BLaER1 treated with 17β-estradiol and CSF1 and Interleukin-3, amounts not matched to agents 10 nM and 100 nM (cell line): ENCODE data around the gene TMEM244.
"Not testable (repeated sequence)": the region's sequence is repeated elsewhere in the genome, so short reads cannot be mapped to it uniquely, and the experiment has no call there.

ENCODE experiments used
- H3K27ac ChIP-seq, 11 experiments: shearing (Covaris generic); formaldehyde crosslinking; 2 replicates each; pipeline ENCODE4 v1.8.1; 2022
- H3K27me3 ChIP-seq, 11 experiments: shearing (Covaris generic); formaldehyde crosslinking; 2 replicates each; pipeline ENCODE4 v1.8.1; 2022
- H3K36me3 ChIP-seq, 11 experiments: shearing (Covaris generic); formaldehyde crosslinking; 2 replicates each; pipeline ENCODE4 v1.8.1; 2022
- H3K4me1 ChIP-seq, 10 experiments: shearing (Covaris generic); formaldehyde crosslinking; 2 replicates each; pipeline ENCODE4 v1.8.1; 2022
- H3K4me2 ChIP-seq, 11 experiments: shearing (Covaris generic); formaldehyde crosslinking; 2 replicates each; pipeline ENCODE4 v1.8.1; 2022
- H3K4me3 ChIP-seq, 10 experiments: shearing (Covaris generic); formaldehyde crosslinking; 2 replicates each; pipeline ENCODE4 v1.8.1; 2022
- H3K9ac ChIP-seq, 11 experiments: shearing (Covaris generic); formaldehyde crosslinking; 2 replicates each; pipeline ENCODE4 v1.8.1; 2022
- H3K9me3 ChIP-seq, 11 experiments: shearing (Covaris generic); formaldehyde crosslinking; replicated peaks in 1 of 11; 2 replicates each; pipeline ENCODE4 v1.8.1; 2022
- H4K20me1 ChIP-seq, 11 experiments: shearing (Covaris generic); formaldehyde crosslinking; 2 replicates each; pipeline ENCODE4 v1.8.1; 2022
- Cebpa-rat ChIP-seq, 11 experiments: shearing (Covaris generic); IDR thresholded peaks; 2 replicates each; pipeline ENCODE4 v1.8.1; 2022

The TMEM244 gene

DNA sequence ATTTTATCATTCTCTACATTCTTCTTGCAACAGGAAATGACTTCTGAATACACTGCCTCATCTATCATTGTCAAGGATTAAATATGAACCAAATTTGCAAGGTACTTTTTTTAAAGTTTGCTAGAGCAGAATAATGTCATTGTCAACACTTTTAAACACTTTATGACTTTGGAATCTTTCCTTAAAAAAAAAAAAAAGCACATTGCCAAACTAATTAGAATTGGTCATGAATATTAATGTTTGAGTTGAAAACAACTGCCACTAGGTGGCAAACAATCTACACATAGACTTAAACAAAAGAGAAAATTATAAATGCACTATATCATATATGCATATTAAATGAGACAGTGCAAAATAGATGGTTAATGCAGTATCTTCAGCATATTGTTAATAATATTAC, 32.5 kb upstream of the TMEM244 start:
- Histone ChIP-seq H3K4me1 (peaks cover 0 to 38% (median 4%) of the 10 kb centered on the region in 10 experiments; a peak in 8 of 20 replicates), H3K9me3 (no peaks in the 10 kb centered on the region), H3K4me3 (no peak overlapping the region), H3K9ac (no peak overlapping the region), H3K36me3 (no peaks in the 10 kb centered on the region), H3K4me2 (no peak overlapping the region), H3K27ac (no peak overlapping the region), H3K27me3 (no peaks in the 10 kb centered on the region), H4K20me1 (no peaks in the 10 kb centered on the region)
- no peak for TF ChIP-seq Cebpa-rat (IDR thresholded peaks at IDR 0.05)

- H3K36me3 ChIP-seq, result no peaks in the 10 kb centered on the region
- H3K9ac ChIP-seq, result no peak overlapping the region
- H3K4me1 ChIP-seq, result peaks cover 0 to 34% (median 4%) of the 10 kb centered on the region in 10 experiments; a peak in 8 of 20 replicates
- H4K20me1 ChIP-seq, result no peaks in the 10 kb centered on the region
- H3K4me2 ChIP-seq, result peak overlapping the region in 3 of 11 experiments; percentile 14 to 33 (median 27); a peak in 4 of 22 replicates
- no peaks in the 10 kb centered on the region for H3K9me3 ChIP-seq
- H3K27ac ChIP-seq, result no peak overlapping the region
- no peak overlapping the region for H3K4me3 ChIP-seq
- H3K27me3 ChIP-seq, result no peaks in the 10 kb centered on the region
- no peak for TF ChIP-seq Cebpa-rat (IDR thresholded peaks at IDR 0.05)
Measured at GRCh38 chr6:129890701-129891100, 29.6 kb upstream of the TMEM244 start.

DNA sequence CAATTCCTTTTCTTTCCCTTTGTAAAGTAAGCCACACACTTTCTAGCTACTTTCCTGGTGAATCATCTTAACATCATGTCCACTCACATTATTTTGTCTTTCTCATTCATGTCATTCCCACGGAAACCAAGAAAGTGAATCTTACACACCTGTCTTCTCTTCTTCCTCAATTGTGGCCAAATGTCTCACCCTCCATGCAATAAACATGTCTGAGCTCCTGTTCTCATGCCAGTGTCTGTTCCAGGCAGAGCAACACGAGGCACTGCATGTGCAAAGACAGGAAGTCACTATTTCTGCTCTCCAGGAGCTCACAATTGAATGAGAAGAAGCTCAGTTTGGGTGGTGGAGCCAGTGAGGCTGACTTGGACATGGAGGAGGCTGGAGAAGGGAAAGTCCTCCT, 29.0 kb upstream of the TMEM244 start:
- H3K4me3 ChIP-seq, result no peak overlapping the region

DNA sequence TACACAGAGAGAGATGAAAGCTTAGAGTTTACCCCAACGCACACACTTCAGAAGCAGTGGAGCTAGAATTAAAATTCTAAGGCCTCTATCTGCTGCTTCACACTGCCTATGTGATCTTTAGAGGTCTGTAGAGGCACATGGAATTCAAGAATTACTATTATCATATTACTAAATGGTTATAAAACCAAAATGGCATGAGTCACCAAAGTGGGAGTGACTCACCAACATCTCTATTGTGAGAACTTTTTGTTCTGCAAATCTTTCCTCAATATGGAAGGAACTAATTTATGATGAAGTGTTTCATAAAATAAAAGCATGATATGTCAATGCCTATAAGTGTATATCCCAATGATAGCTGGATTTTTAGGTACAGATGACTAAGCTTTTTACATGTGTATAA, 28.5 kb upstream of the TMEM244 start:
- H3K4me3 ChIP-seq, result no peak overlapping the region
- H4K20me1 ChIP-seq, result no peaks in the 10 kb centered on the region
- peak overlapping the region in 3 of 11 experiments; percentile 18 to 28 (median 22); a peak in 2 of 22 replicates for H3K4me2 ChIP-seq
- H3K9ac ChIP-seq, result no peak overlapping the region
- H3K36me3 ChIP-seq, result no peaks in the 10 kb centered on the region
- no peaks in the 10 kb centered on the region for H3K27me3 ChIP-seq
- no peaks in the 10 kb centered on the region for H3K9me3 ChIP-seq
- no peak for TF ChIP-seq Cebpa-rat (IDR thresholded peaks at IDR 0.05)
- H3K4me1 ChIP-seq, result peaks cover 0 to 23% (median under 1%) of the 10 kb centered on the region in 10 experiments; a peak in 8 of 20 replicates
- H3K27ac ChIP-seq, result no peak overlapping the region

More for the DNA sequence above, 29.0 kb upstream of the TMEM244 start:
- Histone ChIP-seq H3K9ac (no peak overlapping the region), H3K4me1 (peaks cover 0 to 28% (median 3%) of the 10 kb centered on the region in 10 experiments; a peak in 8 of 20 replicates), H3K4me2 (peak overlapping the region in 3 of 11 experiments; percentile 14 to 33 (median 27); a peak in 3 of 22 replicates), H3K36me3 (no peaks in the 10 kb centered on the region), H3K27ac (0 out of 22 replicates have a peak overlapping the region, but pooled peaks of 1 of the 11 experiments have one; percentile 22), H4K20me1 (no peaks in the 10 kb centered on the region), H3K27me3 (no peaks in the 10 kb centered on the region), H3K9me3 (no peaks in the 10 kb centered on the region)
- no peak for TF ChIP-seq Cebpa-rat (IDR thresholded peaks at IDR 0.05)

DNA sequence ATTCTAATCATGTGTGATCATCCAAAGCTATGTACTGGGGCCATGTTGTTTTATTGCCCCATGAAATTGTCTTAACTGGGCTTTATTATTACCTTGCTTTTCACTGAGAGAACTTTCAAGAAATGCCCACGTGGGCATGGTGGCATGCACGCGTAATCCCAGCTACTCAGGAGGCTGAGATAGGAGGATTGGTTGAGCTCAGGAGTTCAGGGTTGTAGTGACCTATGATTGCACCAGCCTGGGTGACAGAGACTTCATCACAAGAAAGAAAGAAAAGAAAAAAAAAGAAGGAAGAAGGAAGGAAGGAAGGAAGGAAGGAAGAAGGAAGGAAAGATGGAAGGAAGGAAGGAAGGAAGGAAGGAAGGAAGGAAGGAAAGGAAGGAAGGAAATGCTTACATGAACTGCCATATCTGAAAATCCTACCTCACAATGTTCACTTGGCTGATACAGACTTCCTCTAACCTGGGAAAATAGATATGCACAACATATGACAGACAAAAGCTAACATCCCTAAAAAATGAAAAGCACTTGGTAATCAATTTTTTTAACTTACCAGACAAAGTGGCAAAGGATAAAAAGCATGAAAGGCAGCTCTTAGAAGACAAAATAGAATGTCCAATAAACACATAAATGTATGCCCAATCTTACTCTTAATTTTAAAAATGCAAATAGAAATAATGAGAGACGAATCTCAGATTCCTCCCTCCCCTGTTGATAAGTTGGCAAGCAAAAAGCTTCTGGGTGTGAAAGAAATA, 25.5 kb upstream of the TMEM244 start:
- Histone ChIP-seq H3K9me3 (no peaks in the 10 kb centered on the region), H3K4me1 (peaks cover 0 to 20% (median 0%) of the 10 kb centered on the region in 10 experiments; a peak in 8 of 20 replicates), H3K36me3 (no peaks in the 10 kb centered on the region), H3K4me2 (no peak overlapping the region), H3K27ac (no peak overlapping the region), H3K9ac (no peak overlapping the region), H4K20me1 (no peaks in the 10 kb centered on the region), H3K4me3 (no peak overlapping the region), H3K27me3 (no peaks in the 10 kb centered on the region)
- no peak for TF ChIP-seq Cebpa-rat (IDR thresholded peaks at IDR 0.05)

DNA sequence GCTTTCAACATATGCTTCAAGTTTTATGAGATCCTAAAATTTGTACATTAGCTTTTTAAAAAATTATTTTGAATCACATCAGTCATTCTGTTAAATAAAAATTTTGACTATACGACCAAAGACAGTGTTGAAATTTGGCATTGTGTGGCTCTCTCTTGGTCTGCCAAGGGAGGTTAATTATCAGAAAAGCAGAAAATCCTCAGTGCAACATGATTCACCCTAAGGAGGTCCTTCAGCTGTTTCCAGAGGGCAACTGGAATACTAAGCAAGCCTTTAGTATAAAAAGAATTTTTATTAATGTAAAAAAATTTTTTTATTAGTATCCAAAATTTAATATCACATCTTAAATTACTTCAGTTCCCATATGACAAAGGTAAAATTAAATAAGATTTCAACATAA, 23.1 kb upstream of the TMEM244 start:
- no peaks in the 10 kb centered on the region for H3K27me3 ChIP-seq
- no peak overlapping the region for H3K4me3 ChIP-seq
- peaks cover 0 to under 1% (median 0%) of the 10 kb centered on the region in 11 experiments; a peak in 1 of 22 replicates for H3K9me3 ChIP-seq
- H3K9ac ChIP-seq, result no peak overlapping the region
- H4K20me1 ChIP-seq, result no peaks in the 10 kb centered on the region
- H3K4me1 ChIP-seq, result peaks cover 0 to 6% (median 0%) of the 10 kb centered on the region in 10 experiments; a peak in 4 of 20 replicates
- H3K36me3 ChIP-seq, result no peaks in the 10 kb centered on the region
- no peak overlapping the region for H3K27ac ChIP-seq
- no peak overlapping the region for H3K4me2 ChIP-seq
- TF ChIP-seq Cebpa-rat (IDR thresholded peaks at IDR 0.05), result no peak

DNA sequence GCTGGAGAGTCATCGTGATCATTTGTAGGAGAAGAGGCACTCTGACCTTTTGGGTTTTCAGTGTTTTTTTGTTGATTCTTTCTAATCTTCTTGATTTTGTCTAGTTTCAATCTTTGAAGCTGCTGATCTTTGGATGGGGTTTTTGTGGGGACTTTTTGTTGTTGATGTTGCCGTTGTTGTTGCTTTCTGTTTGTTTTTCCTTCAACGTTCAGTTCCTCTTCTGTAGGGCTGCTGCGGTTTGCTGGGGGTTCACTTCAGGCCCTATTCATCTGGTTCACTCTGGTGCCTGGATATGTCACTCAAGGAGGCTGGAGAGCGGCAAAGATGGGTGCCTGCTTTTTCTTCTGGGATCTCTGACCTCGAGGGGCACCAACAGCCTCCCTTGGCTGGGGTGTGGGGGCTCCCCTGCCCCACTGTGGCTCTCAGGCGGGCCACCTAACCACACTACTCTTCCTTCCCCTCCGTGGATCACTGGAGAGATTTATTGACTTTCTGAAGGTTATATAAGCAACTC, 21.5 kb upstream of the TMEM244 start:
- peaks cover 0 to 8% (median 0%) of the 10 kb centered on the region in 10 experiments; a peak in 2 of 20 replicates for H3K4me1 ChIP-seq
- H3K36me3 ChIP-seq, result no peaks in the 10 kb centered on the region
- no peak for TF ChIP-seq Cebpa-rat (IDR thresholded peaks at IDR 0.05)
- peak overlapping the region in 2 of 11 experiments; percentile 33 to 53; a peak in 2 of 22 replicates for H3K27ac ChIP-seq
- H4K20me1 ChIP-seq, result no peaks in the 10 kb centered on the region
- no peaks in the 10 kb centered on the region for H3K27me3 ChIP-seq
- peaks cover 6 to 15% (median 10%) of the 10 kb centered on the region in 11 experiments; a peak in 17 of 22 replicates for H3K9me3 ChIP-seq
- no peak overlapping the region for H3K9ac ChIP-seq
- no peak overlapping the region for H3K4me3 ChIP-seq
- peak overlapping the region in 2 of 11 experiments; percentile 49 to 65; a peak in 5 of 22 replicates for H3K4me2 ChIP-seq

DNA sequence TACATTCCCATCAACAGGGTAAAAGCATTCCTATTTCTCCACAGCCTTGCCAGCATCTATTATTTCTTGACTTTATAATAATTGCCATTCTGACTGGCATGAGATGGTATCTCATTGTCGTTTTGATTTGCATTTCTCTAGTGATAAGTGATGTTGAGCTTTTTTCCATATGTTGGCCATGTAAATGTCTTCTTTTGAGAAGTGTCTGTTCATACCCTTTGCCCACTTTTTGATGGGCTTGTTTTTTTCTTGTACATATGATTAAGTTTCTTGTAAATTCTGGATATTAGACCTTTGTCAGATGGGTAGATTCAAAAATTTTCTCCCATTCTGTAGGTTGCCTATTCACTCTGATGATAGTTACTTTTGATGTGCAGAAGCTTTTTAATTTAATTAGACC, 16.8 kb upstream of the TMEM244 start:
- not testable (repeated sequence) for H3K36me3 ChIP-seq, H3K9ac ChIP-seq

More for the DNA sequence above, 16.8 kb upstream of the TMEM244 start:
- H3K4me1 ChIP-seq, result peaks cover 7 to 27% (median 12%) of the 10 kb centered on the region in 10 experiments; a peak in 17 of 20 replicates
- H3K27ac ChIP-seq, H4K20me1 ChIP-seq, H3K4me3 ChIP-seq, H3K4me2 ChIP-seq, H3K27me3 ChIP-seq: not testable (repeated sequence)
- peaks cover 6 to 17% (median 10%) of the 10 kb centered on the region in 11 experiments; a peak in 17 of 22 replicates for H3K9me3 ChIP-seq
